Loucy (cell line): ENCODE data around the gene SBK3.

Experiments used
- EZH2phosphoT487 ChIP-seq: fragments of 200-600 bp; IDR thresholded peaks from 2 replicates; pipeline ENCODE4 v1.6.1; 2018; ENCODE audit warnings: antibody characterized with exemption, mild to moderate bottlenecking, moderate library complexity, borderline replicate concordance
- TF ChIP-seq, protein P1 (sequence below): fragments of 200-600 bp; sonication (generic); conservative IDR thresholded peaks from 2 replicates; pipeline ENCODE4 v1.5.1; 2014; ENCODE audit warnings: mild to moderate bottlenecking, antibody characterized with exemption, low read length

- TF ChIP-seq, protein P1, sequence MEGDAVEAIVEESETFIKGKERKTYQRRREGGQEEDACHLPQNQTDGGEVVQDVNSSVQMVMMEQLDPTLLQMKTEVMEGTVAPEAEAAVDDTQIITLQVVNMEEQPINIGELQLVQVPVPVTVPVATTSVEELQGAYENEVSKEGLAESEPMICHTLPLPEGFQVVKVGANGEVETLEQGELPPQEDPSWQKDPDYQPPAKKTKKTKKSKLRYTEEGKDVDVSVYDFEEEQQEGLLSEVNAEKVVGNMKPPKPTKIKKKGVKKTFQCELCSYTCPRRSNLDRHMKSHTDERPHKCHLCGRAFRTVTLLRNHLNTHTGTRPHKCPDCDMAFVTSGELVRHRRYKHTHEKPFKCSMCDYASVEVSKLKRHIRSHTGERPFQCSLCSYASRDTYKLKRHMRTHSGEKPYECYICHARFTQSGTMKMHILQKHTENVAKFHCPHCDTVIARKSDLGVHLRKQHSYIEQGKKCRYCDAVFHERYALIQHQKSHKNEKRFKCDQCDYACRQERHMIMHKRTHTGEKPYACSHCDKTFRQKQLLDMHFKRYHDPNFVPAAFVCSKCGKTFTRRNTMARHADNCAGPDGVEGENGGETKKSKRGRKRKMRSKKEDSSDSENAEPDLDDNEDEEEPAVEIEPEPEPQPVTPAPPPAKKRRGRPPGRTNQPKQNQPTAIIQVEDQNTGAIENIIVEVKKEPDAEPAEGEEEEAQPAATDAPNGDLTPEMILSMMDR = peak; percentile 72
- no peak for TF ChIP-seq EZH2phosphoT487
These were observed 28.3 kb downstream of the SBK3 start for GRCh38 chr19:55516878-55517620.
